Loucy (cell line): ENCODE results near the gene GNA14.

ENCODE experiments used
- H2AFZ ChIP-seq: fragments of 200-600 bp; sonication (generic); 2 replicates; pipeline ENCODE4 v1.6.0; 2016; ENCODE audit warnings: antibody characterized with exemption, mild to moderate bottlenecking, low read length, moderate library complexity
- H3F3A ChIP-seq: fragments of 200-600 bp; 2 replicates; pipeline ENCODE4 v1.6.0; 2016; ENCODE audit warnings: antibody characterized with exemption, low read depth, mild to moderate bottlenecking
- H3K27me3 ChIP-seq: fragments of 200-600 bp; sonication (generic); 2 replicates; pipeline ENCODE4 v1.6.1; 2014; ENCODE audit warnings: low read length, mild to moderate bottlenecking; ENCODE audit not compliant: insufficient read depth, poor library complexity, severe bottlenecking
- H3K36me3 ChIP-seq: fragments of 200-600 bp; sonication (generic); 2 replicates; pipeline ENCODE4 v1.6.1; 2016; ENCODE audit warnings: low read length; ENCODE audit not compliant: insufficient read depth
- H3K4me1 ChIP-seq: fragments of 200-600 bp; sonication (generic); 2 replicates; pipeline ENCODE4 v1.5.1; 2014; ENCODE audit warnings: low read length, mild to moderate bottlenecking; ENCODE audit not compliant: insufficient read depth, poor library complexity, severe bottlenecking
- H3K4me2 ChIP-seq: fragments of 200-600 bp; sonication (generic); 2 replicates; pipeline ENCODE4 v1.6.0; 2014; ENCODE audit warnings: antibody characterized with exemption, low read length, low read depth, mild to moderate bottlenecking; ENCODE audit not compliant: poor library complexity, severe bottlenecking
- H3K4me3 ChIP-seq: fragments of 200-600 bp; sonication (generic); 2 replicates; pipeline ENCODE4 v1.5.1; 2014; ENCODE audit warnings: low read length, mild to moderate bottlenecking, mixed read lengths; ENCODE audit not compliant: poor library complexity, severe bottlenecking
- H3K79me2 ChIP-seq: fragments of 200-600 bp; sonication (generic); 2 replicates; pipeline ENCODE4 v1.6.1; 2014; ENCODE audit warnings: low read length; ENCODE audit not compliant: insufficient read depth
- H3K9ac ChIP-seq: fragments of 200-600 bp; sonication (generic); 2 replicates; pipeline ENCODE4 v1.6.0; 2014; ENCODE audit warnings: mild to moderate bottlenecking, low read depth, low read length, moderate library complexity; ENCODE audit not compliant: poor library complexity, severe bottlenecking
- H3K9me2 ChIP-seq: fragments of 200-600 bp; sonication (generic); replicated peaks from 2 replicates; pipeline ENCODE4 v1.6.1; 2016; ENCODE audit warnings: low read depth, low read length, mixed read lengths
- H3K9me3 ChIP-seq: fragments of 200-600 bp; sonication (generic); 2 replicates; pipeline ENCODE4 v1.6.1; 2014; ENCODE audit warnings: mild to moderate bottlenecking, antibody characterized with exemption, low read length, low read depth; ENCODE audit not compliant: insufficient read depth
- H4K20me1 ChIP-seq: fragments of 200-600 bp; sonication (generic); 2 replicates; pipeline ENCODE4 v1.6.0; 2014; ENCODE audit warnings: antibody characterized with exemption, low read length, mild to moderate bottlenecking; ENCODE audit not compliant: insufficient read depth, poor library complexity, severe bottlenecking
- CTCF ChIP-seq: fragments of 200-600 bp; sonication (generic); conservative IDR thresholded peaks from 2 replicates; pipeline ENCODE4 v1.5.1; 2014; ENCODE audit warnings: mild to moderate bottlenecking, antibody characterized with exemption, low read length
- EZH2phosphoT487 ChIP-seq: fragments of 200-600 bp; IDR thresholded peaks from 2 replicates; pipeline ENCODE4 v1.6.1; 2018; ENCODE audit warnings: antibody characterized with exemption, mild to moderate bottlenecking, moderate library complexity, borderline replicate concordance

GNA14 gene

GRCh38 chr9:77435688-77436087 is 212.4 kb downstream of the GNA14 start:
- H3K4me3 ChIP-seq: no peak overlapping the region
- no peaks in the 10 kb centered on the region for H3K9me2 ChIP-seq
- H3K79me2 ChIP-seq: no peaks in the 10 kb centered on the region
- H3K9me3 ChIP-seq: no peaks in the 10 kb centered on the region
- H3K36me3 ChIP-seq: no peaks in the 10 kb centered on the region
- no peaks in the 10 kb centered on the region for H3F3A ChIP-seq
- H4K20me1 ChIP-seq: no peaks in the 10 kb centered on the region
- H3K27me3 ChIP-seq: no peaks in the 10 kb centered on the region
- no peak overlapping the region for H3K9ac ChIP-seq
- TF ChIP-seq CTCF (no peak), EZH2phosphoT487 (no peak)
- no peaks in the 10 kb centered on the region for H3K4me1 ChIP-seq
- H2AFZ ChIP-seq: no peak overlapping the region
- H3K4me2 ChIP-seq: no peak overlapping the region

- H3F3A ChIP-seq: no peaks in the 10 kb centered on the region
- no peak overlapping the region for H3K4me2 ChIP-seq
- no peaks in the 10 kb centered on the region for H3K9me3 ChIP-seq
- no peaks in the 10 kb centered on the region for H4K20me1 ChIP-seq
- H3K27me3 ChIP-seq: no peaks in the 10 kb centered on the region
- no peak overlapping the region for H3K9ac ChIP-seq
- TF ChIP-seq CTCF (no peak), EZH2phosphoT487 (no peak)
- H3K4me1 ChIP-seq: no peaks in the 10 kb centered on the region
- H3K4me3 ChIP-seq: no peak overlapping the region
- H3K79me2 ChIP-seq: no peaks in the 10 kb centered on the region
- H3K9me2 ChIP-seq: no peaks in the 10 kb centered on the region
- no peaks in the 10 kb centered on the region for H3K36me3 ChIP-seq
- no peak overlapping the region for H2AFZ ChIP-seq
Observed at GRCh38 chr9:77435277-77435676, 212.8 kb downstream of the GNA14 start.

GRCh38 chr9:77433675-77434445 is 214.3 kb downstream of the GNA14 start:
- Histone ChIP-seq H3K4me2 (peak overlapping the region; percentile 14), H4K20me1 (no peaks in the 10 kb centered on the region), H3K9ac (no peak overlapping the region), H3K9me3 (no peaks in the 10 kb centered on the region), H3K9me2 (no peaks in the 10 kb centered on the region), H3K79me2 (no peaks in the 10 kb centered on the region), H2AFZ (peak overlapping the region; percentile 94), H3K4me3 (no peak overlapping the region), H3K4me1 (peaks cover under 1% of the 10 kb centered on the region), H3F3A (no peaks in the 10 kb centered on the region), H3K36me3 (no peaks in the 10 kb centered on the region), H3K27me3 (no peaks in the 10 kb centered on the region)
- TF ChIP-seq CTCF: peak; percentile 99
- TF ChIP-seq EZH2phosphoT487: no peak
